ENCODE data around the gene RAI1.

Gene RAI1

DNA sequence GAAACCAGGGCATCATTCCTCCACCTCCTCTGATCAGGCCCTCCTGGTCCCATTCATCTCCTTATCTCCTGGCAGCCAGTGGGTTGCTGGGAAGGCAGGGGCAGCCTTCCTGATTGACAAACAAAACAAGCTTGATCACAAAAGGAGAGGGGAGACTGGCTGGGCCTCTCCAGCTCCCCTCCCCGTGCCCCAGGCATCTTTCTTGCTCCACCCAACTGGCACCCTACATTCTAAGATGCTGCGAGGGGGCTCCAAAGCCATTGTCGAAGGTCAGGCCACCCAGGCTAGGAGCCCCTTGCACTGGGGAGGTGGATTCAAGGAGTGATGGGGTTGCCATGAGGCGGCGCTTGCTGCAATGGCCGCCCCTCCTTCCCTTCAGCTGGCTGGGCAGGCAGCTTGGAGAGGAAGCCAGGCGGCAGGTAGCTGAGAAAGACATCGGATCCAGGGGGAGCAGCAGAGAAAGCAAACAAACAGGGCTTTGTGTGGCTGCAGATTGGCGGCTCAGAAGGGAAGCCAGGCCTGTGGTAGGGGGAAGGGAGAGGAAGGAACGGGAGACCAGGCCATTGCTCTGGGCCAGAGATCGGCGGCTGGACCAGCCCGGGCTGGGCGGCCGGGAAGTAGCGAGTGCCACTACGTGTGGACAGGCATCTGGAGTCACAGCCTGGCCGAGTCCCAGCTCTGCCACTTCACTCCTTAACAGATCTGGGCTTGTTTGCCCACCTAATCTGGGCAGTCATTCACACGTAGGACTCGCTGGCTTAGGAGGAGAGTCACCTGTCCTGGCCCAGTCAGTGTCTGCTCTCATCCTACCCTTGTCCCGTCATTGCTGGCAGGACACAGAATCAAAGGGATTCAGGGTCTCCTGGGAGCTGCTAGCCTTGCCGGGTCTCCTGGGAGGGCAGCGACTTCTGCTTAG is 12.3 kb downstream of the RAI1 start:
- DNase-seq = peak in 41 of 42 donors; percentile 42 to 85 (median 66)
- intact Hi-C loops (cut with DNase I) = no loop called here

DNA sequence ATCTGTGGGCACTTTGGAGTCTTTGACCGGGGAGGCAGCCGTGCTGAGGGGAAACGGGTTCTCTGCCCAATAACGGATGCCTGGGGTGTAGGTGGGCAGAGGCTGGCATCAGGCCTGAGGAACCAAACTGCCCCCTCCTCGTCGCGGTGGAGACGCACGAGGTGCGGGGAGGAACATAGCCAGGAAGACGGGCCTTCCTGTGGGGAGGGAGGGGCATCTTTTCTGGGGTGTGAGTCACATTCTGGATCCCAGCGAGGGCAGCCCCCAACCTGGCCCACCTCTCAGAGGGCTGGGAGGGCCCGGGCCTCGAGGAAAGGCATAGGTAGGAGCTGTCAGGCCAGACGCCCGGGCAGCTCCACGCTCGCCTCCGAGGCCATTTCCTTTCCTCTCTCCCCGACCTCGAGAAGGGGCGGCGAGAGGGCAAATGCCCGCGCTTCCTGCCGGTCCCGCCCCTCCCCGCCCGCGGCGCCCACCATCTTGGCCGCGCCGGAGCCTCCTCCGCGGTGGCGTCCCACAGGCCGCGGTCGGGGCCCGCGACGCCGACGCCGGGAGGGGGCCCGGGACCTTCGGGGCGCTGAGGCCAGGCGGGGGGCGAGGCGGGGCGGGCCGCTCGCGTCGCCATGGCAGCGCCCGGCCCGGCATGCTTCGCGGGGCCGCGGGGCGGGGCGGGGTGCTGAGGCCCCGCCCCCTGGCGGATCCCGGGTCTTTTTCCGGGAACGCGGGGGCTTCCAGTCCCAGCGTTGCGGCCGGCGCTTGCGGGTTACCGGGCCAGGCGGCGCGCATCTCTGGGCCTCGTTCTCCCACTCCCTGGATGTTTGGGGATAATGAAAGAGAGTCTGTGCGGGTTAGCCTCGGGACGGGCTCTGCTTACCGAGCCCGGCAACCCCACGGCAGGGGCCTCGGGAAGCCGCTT is 13.2 kb downstream of the RAI1 start:
- peak; percentile 46 to 93 (median 84) for DNase-seq
- intact Hi-C loops (cut with DNase I) = no loop called here

DNA sequence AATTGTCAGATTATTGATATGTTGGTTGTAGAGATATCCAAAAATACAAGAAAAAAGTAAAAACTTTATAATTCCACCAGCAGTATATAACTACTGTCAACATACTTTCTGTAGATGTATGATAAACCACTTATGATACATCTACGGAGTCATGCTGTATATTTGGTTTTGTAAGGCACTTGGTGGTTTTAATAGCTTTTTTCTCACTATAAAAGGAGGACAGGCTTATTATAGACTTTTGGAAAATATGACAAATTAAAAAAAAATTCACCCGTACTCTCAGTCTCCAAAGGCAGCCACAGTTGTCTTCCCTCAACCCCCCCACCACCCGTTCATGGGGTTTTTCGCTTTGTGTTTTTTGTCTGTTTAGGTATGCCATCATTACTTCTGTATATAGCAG is 14.8 kb downstream of the RAI1 start:
- intact Hi-C loops (cut with DNase I) = no loop called here
- DNase-seq = no peak

DNA sequence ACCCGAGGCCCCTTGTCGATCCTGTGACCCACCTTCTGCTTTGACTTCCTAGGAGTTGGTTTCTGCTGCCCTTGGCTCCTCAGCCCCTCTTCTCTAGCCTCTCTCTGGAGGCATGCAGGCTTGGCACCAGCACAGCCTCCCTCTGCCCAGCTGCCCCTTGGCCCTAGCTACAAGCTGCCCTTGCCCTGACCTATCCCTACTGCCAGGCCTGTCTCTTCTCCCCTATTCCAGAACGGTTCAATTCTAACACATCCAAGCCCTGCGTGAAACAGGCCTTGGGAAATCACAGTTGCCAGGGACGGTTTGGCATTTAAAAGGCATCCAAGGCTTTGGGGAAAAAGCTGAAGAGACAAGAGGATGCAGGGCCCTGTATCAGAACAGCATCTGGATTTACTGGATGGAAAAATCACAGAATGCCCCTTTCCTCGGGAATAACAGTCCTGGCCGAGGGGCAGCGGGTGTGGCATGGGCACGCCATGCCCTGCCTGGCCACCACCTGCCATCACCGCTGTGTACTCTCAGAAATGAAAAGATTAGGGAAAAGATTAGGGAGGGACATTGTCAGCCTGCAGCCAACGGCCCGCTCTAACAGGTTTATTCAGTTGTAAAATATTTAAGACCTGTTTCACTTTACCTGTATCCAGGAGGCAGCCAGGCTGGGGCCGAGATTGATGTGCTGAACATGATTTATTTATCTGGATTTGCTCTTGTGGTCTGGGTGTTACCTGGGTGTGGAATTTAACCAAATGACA is 15.8 kb downstream of the RAI1 start:
- intact Hi-C loops (cut with DNase I) = no loop called here
- no peak for DNase-seq

DNA sequence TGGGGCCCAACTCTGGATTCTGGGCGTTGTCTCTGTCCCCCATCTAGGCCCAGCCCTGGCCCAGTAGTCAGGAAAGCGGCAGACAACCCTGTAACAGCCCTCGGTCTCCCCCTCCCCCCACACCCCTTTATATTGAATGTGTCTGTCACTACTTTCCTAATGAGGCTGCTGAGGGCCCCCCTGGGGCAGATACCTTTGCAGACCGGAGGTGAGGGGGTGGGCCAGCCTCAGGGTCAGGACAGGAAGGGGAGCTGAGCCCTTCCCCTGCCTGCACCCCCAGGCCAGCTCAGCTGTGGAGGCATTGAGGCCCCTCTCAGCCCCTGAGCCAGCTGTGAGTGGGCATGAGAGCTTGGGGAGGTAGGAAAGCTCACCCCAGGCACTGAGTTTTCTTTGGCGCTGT is 17.1 kb downstream of the RAI1 start:
- DNase-seq = no peak
- intact Hi-C loops (cut with DNase I) = no loop called here

DNA sequence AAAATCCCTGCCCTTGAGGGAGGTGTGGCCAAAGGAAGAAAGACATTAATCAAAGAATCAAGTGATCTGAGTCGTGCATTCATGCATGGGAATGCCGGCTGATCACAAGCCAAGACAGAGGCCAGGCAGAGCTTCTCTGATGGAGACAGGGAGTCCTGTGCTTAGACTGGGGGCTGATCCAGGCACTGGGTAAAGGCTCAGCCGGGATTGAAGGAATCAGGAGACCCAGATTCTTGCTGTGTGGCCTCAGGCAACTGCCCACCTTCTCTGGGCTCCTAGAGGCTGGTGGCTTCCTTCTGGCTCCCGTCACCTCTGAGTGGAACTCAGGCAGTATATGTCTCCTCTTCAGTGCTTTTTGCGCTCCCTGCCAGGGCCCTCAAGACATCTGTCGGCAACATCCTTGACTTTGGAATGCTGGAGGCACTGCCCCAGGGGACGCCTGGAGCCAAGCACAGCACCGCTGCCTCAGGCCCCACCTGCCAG is 17.7 kb downstream of the RAI1 start:
- intact Hi-C loops (cut with DNase I) = no loop called here

DNA sequence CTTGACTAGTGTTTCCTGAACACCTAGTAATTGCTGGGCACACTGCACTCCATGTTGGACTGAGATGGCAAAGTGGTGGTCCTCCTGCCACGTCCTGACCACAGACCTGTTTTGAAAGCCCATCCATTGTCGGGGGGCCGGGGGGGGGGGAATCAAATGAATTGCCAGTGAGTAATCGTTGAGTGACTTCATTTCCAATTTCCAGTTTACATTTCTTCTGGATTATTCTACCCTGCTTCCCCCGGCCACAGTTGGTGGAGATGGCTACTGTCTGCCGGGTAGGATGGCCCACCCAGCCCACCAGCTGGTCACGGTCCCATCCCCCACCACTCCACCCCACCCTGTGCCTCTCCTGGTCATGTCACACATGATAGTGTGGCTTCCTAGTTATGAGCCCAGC is 18.2 kb downstream of the RAI1 start:
- intact Hi-C loops (cut with DNase I) = no loop called here
- DNase-seq = no peak

More for the DNA sequence above, 17.7 kb downstream of the RAI1 start:
- DNase-seq = no peak

DNA sequence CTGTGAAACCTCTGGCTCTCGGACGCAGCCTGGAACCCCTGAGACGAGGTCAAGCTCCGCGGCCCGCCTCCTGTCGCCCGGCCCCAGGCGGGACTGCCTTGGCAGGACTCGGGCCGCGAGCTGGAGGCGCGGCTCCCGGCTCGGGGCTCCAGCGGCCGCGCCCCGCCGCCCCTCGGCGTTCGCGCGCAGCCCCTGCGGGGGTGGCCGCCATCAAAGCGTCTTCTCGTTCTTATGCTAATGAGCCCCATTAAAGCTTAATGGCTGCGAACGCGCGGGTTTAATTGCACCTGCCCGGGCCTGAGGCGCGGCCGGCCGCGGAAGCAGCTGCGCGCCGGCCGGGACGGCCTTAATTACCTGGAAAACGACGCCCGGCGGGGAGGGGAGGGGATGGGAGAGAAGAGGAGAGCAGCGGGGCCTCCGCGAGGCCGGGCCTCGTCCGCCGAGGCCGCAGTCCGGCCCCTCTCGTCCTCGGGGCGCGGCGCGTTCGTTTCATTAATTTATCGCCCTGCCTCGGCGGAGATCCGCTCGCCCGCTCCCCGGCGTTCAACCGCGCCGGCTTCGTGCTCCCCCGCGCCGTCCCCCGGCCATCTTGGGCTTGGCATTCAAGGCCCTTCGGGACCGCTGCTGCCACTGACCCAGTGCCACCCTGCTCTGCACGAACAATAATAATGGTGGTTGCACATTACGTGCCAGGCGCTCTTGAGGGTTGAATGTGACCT is 19.2 kb downstream of the RAI1 start:
- DNase-seq = peak in 9 of 42 donors; percentile 21 to 60 (median 40)
- intact Hi-C loops (cut with DNase I) = no loop called here

DNA sequence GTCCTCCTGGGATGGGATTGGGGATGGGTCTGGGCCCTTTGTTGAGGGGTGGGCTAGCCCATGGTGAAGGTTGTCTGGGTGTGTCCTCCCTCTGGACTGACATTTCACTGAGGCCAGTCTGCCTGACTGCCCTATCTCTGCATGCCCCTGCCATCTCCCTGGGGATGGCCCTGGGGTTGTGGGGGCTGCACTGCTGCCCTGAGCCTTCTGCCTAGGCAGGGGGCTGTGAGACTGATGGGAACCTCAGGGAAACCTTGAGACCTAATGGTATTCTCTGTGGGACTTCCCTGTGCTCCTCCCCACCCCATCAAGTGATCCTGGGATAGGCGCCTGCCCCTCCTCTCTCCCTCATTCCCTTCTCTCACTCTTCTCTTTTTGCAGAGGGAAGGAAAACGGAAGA is 19.9 kb downstream of the RAI1 start:
- intact Hi-C loops (cut with DNase I) = no loop called here
- DNase-seq = no peak

DNA sequence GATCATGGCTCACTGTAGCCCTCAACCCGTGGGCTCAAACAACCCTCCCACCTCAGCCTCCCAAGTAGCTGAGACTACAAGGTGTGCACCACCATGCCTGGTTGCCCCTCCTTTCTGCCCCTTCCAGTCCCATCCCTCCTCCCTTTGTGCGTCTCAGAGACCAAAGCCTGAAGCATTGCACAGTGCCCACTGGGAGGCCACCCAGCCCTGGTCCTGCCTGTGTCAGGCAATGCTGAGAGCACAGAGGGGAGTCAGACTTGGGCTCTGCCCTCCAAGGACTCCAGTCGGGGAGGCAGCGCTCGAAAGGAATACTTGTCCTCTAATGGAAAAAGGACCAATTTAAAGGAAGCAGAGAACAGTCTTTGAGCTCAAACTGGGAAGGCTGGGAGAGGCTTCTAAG is 20.4 kb downstream of the RAI1 start:
- intact Hi-C loops (cut with DNase I) = no loop called here
- no peak for DNase-seq

DNA sequence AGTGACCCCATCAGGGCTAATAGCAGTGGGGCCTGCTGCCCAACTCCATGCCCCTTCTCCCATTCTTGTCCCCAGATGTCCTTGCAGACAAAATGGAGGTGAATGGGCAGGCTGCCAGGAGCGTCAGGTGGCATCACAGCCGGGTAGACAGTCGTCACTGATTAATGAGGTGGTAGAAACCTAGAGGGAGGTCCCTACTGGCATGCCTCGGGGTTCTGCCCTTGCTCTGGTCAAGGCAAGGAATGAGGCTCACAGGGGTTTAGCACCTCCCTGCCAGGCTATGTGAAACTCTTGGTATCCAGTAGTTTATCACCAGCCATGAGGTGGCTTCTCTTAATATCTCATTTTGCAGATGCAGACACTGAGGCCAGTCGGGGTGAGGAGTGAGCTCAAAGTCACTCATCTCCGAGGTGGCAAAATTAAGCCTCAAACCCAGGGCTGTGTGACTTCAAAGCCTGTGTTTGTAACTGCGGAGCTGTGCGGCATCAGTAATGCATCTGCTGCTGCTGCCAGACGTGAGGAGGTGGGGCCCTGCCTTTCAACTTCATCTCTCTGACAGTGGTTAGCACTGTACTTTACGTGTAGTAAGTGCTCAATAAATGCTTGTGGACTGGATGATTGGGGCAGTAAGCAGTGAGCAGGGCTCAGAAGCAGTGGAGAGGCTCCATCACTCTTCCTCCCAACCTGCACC is 21.3 kb downstream of the RAI1 start:
- intact Hi-C loops (cut with DNase I) = no loop called here
- DNase-seq = no peak

DNA sequence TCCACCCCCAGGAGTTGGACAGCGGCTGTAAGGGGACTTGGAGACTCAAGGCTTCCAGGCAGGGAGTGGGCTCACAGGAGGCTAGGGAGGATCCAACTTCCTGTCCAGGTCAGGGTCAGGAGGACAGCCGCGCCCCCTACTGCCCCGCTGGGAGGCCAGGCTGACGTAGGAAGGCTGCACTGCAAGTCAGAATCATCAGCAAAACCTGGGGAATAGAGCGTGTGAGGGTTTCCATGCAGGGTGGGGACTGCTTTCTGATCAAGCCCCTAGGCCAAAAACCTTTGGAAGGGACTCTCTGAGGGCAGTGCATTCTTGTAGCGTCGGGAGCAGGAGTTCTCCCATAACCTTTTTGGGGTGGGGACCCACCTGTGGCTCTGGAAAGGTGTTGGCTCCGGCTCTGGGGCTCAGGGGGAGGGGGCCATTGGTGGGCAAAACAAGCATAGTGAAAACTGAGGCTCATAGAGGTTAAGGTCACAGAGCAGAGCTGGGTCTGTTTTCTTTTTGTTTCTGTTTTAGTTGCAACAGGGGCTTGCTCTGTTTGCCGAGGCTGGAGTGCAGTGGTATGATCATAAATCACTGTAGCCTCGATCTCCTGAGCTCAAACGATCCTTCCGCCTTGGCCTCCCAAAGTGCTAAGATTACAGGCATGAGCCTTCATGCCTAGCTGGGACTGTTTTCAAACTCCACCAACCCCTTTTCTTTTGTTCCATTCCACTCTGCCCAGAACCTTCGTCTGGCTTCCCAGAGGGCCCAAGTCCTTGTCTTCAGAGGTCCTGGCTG is 22.1 kb downstream of the RAI1 start:
- no peak for DNase-seq
- intact Hi-C loops (cut with DNase I) = no loop called here

DNA sequence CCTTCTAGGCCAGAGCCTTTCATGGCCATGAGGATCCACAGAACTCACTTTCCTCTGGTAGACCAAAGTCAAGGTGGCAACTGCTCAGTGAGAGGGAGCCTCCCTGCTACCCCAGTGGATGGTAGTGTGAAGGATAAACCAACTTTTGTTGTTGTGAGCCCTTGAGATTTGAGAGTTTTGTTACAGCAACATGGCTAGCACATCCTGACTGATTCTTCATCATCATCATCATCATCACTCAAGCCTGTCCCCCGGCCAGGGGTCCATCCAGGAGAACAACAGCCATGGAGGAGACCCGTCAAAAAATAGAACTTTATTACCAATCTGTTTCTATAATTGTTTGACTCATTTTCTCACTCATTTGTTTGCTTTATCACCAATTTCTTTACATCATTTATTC is 23.7 kb downstream of the RAI1 start:
- intact Hi-C loops (cut with DNase I) = no loop called here
- DNase-seq = no peak

DNA sequence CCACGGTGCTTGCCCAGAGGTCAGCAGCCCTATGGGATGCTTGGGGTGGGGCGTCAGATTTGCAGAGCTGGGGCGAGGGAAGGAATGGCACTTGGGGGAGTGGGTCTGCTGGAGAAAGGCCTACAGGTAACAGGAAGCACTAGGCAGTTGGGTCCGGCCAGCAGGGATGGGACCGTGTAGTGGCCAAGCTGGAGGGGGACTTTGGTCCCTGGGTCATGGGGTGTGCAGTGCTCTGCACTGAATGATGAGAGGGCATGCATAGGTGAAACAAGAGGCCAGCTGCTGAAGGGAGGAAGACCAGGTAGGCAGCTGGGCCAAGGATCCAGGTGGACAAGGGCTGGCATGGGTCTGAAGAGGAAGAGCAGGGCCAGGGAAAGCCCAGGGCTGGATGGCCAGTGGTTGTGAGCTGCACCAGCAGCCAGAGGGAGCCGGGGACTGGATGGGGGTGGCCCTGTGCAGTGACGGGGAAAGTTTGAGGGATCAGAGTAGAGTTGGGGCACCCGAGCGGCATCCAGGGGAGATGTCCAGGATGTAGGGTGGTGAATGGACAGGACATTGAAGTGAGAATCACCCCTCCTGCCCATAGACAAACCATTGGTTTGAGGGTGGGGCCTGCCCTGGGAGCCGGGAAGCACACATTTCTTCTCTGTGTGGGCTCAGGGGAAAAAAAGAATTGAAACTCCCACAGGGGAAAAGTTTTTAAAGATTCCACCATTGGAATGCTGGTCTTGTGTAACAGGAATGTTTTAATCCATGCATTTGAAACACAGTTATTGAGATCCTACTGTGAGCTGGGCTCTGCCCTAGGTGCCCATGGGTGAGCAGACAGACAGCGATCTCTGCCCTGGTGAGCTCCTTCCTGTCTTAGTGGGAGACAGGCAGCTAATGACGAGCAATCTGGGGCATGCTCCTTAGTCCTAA is 25.1 kb downstream of the RAI1 start:
- intact Hi-C loops (cut with DNase I) = no loop called here
- no peak for DNase-seq

DNA sequence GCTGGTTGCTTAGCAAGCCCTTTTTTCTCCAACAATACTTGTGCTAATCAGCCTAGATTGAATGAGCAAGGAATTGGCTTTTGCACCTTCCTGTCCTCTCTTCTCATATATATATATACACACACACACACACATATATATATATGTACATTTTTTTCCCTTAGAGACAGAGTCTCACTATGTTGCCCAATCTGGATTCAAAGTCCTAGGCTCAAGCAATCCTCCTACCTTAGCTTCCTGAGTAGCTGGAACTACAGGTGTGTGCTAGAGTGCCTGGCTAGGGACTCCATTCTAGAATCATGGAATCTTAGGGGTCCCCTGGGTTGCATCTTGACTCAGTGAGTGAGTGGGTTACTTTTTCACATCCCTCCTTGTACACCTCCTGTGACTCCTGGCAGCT is 27.0 kb downstream of the RAI1 start:
- intact Hi-C loops (cut with DNase I) = no loop called here
- DNase-seq = no peak

DNA sequence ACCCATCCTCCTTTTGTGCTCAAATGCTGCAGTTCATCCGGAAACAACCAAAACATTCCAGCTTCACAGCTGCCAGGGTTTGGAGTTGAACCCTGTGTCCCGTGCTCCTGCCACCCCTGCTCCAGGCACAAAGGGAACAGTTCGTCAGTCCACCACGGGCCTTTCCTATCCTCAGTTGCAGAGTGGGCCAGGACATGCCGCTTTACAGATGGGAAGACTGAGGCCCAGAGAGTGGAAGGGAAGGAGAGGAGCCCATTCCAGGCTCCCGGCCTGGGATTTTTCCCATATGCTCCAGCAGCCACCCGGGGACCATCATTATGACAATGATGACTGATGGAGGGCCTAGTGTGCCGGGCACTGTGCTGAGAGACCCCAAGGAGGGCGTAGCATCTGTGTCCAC is 27.6 kb downstream of the RAI1 start:
- intact Hi-C loops (cut with DNase I) = no loop called here

More for the DNA sequence above, 27.6 kb downstream of the RAI1 start:
- no peak for DNase-seq
